Loucy (cell line): Measurements from ENCODE around the gene CERK.

Source experiments
- H2AFZ ChIP-seq: fragments of 200-600 bp; sonication (generic); 2 replicates; pipeline ENCODE4 v1.6.0; 2016; ENCODE audit warnings: antibody characterized with exemption, mild to moderate bottlenecking, low read length, moderate library complexity
- H3F3A ChIP-seq: fragments of 200-600 bp; 2 replicates; pipeline ENCODE4 v1.6.0; 2016; ENCODE audit warnings: antibody characterized with exemption, low read depth, mild to moderate bottlenecking
- H3K27me3 ChIP-seq: fragments of 200-600 bp; sonication (generic); 2 replicates; pipeline ENCODE4 v1.6.1; 2014; ENCODE audit warnings: low read length, mild to moderate bottlenecking; ENCODE audit not compliant: insufficient read depth, poor library complexity, severe bottlenecking
- H3K36me3 ChIP-seq: fragments of 200-600 bp; sonication (generic); 2 replicates; pipeline ENCODE4 v1.6.1; 2016; ENCODE audit warnings: low read length; ENCODE audit not compliant: insufficient read depth
- H3K4me1 ChIP-seq: fragments of 200-600 bp; sonication (generic); 2 replicates; pipeline ENCODE4 v1.5.1; 2014; ENCODE audit warnings: low read length, mild to moderate bottlenecking; ENCODE audit not compliant: insufficient read depth, poor library complexity, severe bottlenecking
- H3K4me2 ChIP-seq: fragments of 200-600 bp; sonication (generic); 2 replicates; pipeline ENCODE4 v1.6.0; 2014; ENCODE audit warnings: antibody characterized with exemption, low read length, low read depth, mild to moderate bottlenecking; ENCODE audit not compliant: poor library complexity, severe bottlenecking
- H3K4me3 ChIP-seq: fragments of 200-600 bp; sonication (generic); 2 replicates; pipeline ENCODE4 v1.5.1; 2014; ENCODE audit warnings: low read length, mild to moderate bottlenecking, mixed read lengths; ENCODE audit not compliant: poor library complexity, severe bottlenecking
- H3K79me2 ChIP-seq: fragments of 200-600 bp; sonication (generic); 2 replicates; pipeline ENCODE4 v1.6.1; 2014; ENCODE audit warnings: low read length; ENCODE audit not compliant: insufficient read depth
- H3K9ac ChIP-seq: fragments of 200-600 bp; sonication (generic); 2 replicates; pipeline ENCODE4 v1.6.0; 2014; ENCODE audit warnings: mild to moderate bottlenecking, low read depth, low read length, moderate library complexity; ENCODE audit not compliant: poor library complexity, severe bottlenecking
- H3K9me2 ChIP-seq: fragments of 200-600 bp; sonication (generic); replicated peaks from 2 replicates; pipeline ENCODE4 v1.6.1; 2016; ENCODE audit warnings: low read depth, low read length, mixed read lengths
- H3K9me3 ChIP-seq: fragments of 200-600 bp; sonication (generic); 2 replicates; pipeline ENCODE4 v1.6.1; 2014; ENCODE audit warnings: mild to moderate bottlenecking, antibody characterized with exemption, low read length, low read depth; ENCODE audit not compliant: insufficient read depth
- H4K20me1 ChIP-seq: fragments of 200-600 bp; sonication (generic); 2 replicates; pipeline ENCODE4 v1.6.0; 2014; ENCODE audit warnings: antibody characterized with exemption, low read length, mild to moderate bottlenecking; ENCODE audit not compliant: insufficient read depth, poor library complexity, severe bottlenecking
- CTCF ChIP-seq: fragments of 200-600 bp; sonication (generic); conservative IDR thresholded peaks from 2 replicates; pipeline ENCODE4 v1.5.1; 2014; ENCODE audit warnings: mild to moderate bottlenecking, antibody characterized with exemption, low read length
- EZH2phosphoT487 ChIP-seq: fragments of 200-600 bp; IDR thresholded peaks from 2 replicates; pipeline ENCODE4 v1.6.1; 2018; ENCODE audit warnings: antibody characterized with exemption, mild to moderate bottlenecking, moderate library complexity, borderline replicate concordance

Gene CERK

GRCh38 chr22:46673662-46674236 lies 64.3 kb downstream of the CERK start:
- Histone ChIP-seq H3K27me3 (no peaks in the 10 kb centered on the region), H3F3A (no peaks in the 10 kb centered on the region), H3K4me1 (no peaks in the 10 kb centered on the region), H3K9me2 (no peaks in the 10 kb centered on the region), H3K4me3 (no peak overlapping the region), H3K9me3 (no peaks in the 10 kb centered on the region), H3K79me2 (no peaks in the 10 kb centered on the region), H3K9ac (no peak overlapping the region), H3K4me2 (no peak overlapping the region), H3K36me3 (no peaks in the 10 kb centered on the region; the same call in 1 of the 2 replicates), H4K20me1 (no peaks in the 10 kb centered on the region), H2AFZ (no peak overlapping the region)
- TF ChIP-seq CTCF (no peak), EZH2phosphoT487 (no peak)

GRCh38 chr22:46673205-46673604 lies 64.8 kb downstream of the CERK start:
- Histone ChIP-seq H4K20me1 (no peaks in the 10 kb centered on the region), H3K9me2 (no peaks in the 10 kb centered on the region), H2AFZ (no peak overlapping the region), H3K36me3 (no peaks in the 10 kb centered on the region; the same call in 1 of the 2 replicates), H3K4me1 (no peaks in the 10 kb centered on the region), H3F3A (no peaks in the 10 kb centered on the region), H3K9me3 (no peaks in the 10 kb centered on the region), H3K27me3 (no peaks in the 10 kb centered on the region), H3K9ac (no peak overlapping the region), H3K4me2 (no peak overlapping the region), H3K79me2 (no peaks in the 10 kb centered on the region), H3K4me3 (no peak overlapping the region)
- no peak for TF ChIP-seq EZH2phosphoT487

- no peak overlapping the region for H3K4me2 ChIP-seq
- no peak for TF ChIP-seq EZH2phosphoT487
- no peak for TF ChIP-seq CTCF
- no peak overlapping the region for H3K4me3 ChIP-seq
- no peaks in the 10 kb centered on the region for H3K27me3 ChIP-seq
- no peaks in the 10 kb centered on the region for H3K4me1 ChIP-seq
- H3F3A ChIP-seq, result no peaks in the 10 kb centered on the region
- H3K9ac ChIP-seq, result no peak overlapping the region
- no peak overlapping the region for H2AFZ ChIP-seq
- peaks cover 4% of the 10 kb centered on the region; the same call in 1 of the 2 replicates for H3K36me3 ChIP-seq
- H3K9me2 ChIP-seq, result no peaks in the 10 kb centered on the region
- H4K20me1 ChIP-seq, result no peaks in the 10 kb centered on the region
- no peaks in the 10 kb centered on the region for H3K79me2 ChIP-seq
- no peaks in the 10 kb centered on the region for H3K9me3 ChIP-seq
Measured at GRCh38 chr22:46672731-46673130, 65.3 kb downstream of the CERK start.
